Measurements from ENCODE around the gene MYBPC1.

GRCh38 chr12:101710288-101710687 lies 115.5 kb downstream of the MYBPC1 start:
- TF ChIP-seq CTCF (conservative IDR thresholded peaks at IDR 0.05; ENCODE audit: low read depth, low read length) (no peak), EZH2 (IDR thresholded peaks at IDR 0.05; ENCODE audit: low read length, unreplicated experiment) (no peak), EZH2phosphoT487 (IDR thresholded peaks at IDR 0.05; ENCODE audit: borderline replicate concordance, low read length) (no peak)
